Esophagus muscularis mucosa (tissue), 4 donors: Measurements from ENCODE around the gene ORC3.

Source experiments
- EP300 ChIP-seq: sonication (generic); formaldehyde crosslinking; IDR thresholded peaks from one replicate; pipeline ENCODE4 v1.6.1; 2017; ENCODE audit warnings: antibody characterized with exemption
- POLR2A ChIP-seq: fragments of 450-650 bp; IDR thresholded peaks from one replicate; pipeline ENCODE4 v1.6.1; 2017; ENCODE audit warnings: antibody characterized with exemption, moderate library complexity, mild to moderate bottlenecking, low read depth
- TF ChIP-seq, protein P1 (sequence below), 3 experiments: fragments of 200-600 bp in 2 of 3; fragments of 450-650 bp in 1 of 3; sonication (generic) in 2 of 3; IDR thresholded peaks; one replicate each; pipeline ENCODE4 v1.5.1; 2017 to 2019; ENCODE audit warnings: antibody characterized with exemption in 3 of 3, mild to moderate bottlenecking in 2 of 3, moderate library complexity in 1 of 3

DNA sequence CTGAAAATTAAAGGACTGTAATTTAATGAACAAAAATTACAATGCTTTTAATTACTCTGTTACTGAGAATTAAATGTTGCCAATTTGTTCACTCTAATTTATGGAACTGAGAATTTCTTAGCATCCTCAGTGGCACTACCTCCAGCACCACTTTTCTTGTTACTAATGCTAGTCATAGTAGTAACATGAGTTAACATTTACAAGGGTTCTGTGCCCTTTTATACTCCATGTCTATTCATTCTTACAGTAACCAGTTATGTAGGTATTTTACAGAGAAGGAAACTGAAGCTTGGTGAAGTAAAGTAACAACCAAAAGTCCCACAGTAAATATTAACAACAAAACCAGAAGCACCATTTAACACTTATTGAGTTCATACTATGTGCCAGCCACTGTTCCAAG lies 34.4 kb upstream of the ORC3 start:
- TF ChIP-seq, protein P1, sequence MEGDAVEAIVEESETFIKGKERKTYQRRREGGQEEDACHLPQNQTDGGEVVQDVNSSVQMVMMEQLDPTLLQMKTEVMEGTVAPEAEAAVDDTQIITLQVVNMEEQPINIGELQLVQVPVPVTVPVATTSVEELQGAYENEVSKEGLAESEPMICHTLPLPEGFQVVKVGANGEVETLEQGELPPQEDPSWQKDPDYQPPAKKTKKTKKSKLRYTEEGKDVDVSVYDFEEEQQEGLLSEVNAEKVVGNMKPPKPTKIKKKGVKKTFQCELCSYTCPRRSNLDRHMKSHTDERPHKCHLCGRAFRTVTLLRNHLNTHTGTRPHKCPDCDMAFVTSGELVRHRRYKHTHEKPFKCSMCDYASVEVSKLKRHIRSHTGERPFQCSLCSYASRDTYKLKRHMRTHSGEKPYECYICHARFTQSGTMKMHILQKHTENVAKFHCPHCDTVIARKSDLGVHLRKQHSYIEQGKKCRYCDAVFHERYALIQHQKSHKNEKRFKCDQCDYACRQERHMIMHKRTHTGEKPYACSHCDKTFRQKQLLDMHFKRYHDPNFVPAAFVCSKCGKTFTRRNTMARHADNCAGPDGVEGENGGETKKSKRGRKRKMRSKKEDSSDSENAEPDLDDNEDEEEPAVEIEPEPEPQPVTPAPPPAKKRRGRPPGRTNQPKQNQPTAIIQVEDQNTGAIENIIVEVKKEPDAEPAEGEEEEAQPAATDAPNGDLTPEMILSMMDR (IDR thresholded peaks at IDR 0.05), result no peak
- TF ChIP-seq POLR2A (no peak), EP300 (no peak)
